HFFc6 (cell line): ENCODE data around the gene NOSIP. TPM values are rescaled to one million over a fixed set of nuclear protein-coding genes. Genes with fewer than 3 reads are reported as not detected.

Source experiments
- DNase-seq: peaks from one replicate; pipeline ENCODE4 v3.0.0-alpha.2; 2018
- H3K27ac Mint-ChIP-seq: 2 replicates; pipeline ENCODE4 v1.8.0; 2020; ENCODE audit warnings: mild to moderate bottlenecking, mixed read lengths
- H3K27me3 Mint-ChIP-seq: 2 replicates; pipeline ENCODE4 v1.8.0; 2021; ENCODE audit warnings: mild to moderate bottlenecking, moderate library complexity, mixed read lengths; ENCODE audit not compliant: insufficient read depth
- H3K36me3 Mint-ChIP-seq: 2 replicates; pipeline ENCODE4 v1.8.0; 2021; ENCODE audit warnings: low read depth, mixed read lengths
- H3K4me1 Mint-ChIP-seq: 2 replicates; pipeline ENCODE4 v1.8.0; 2020; ENCODE audit warnings: low read depth, mixed read lengths
- H3K4me3 Mint-ChIP-seq: 2 replicates; pipeline ENCODE4 v1.8.0; 2020; ENCODE audit warnings: mild to moderate bottlenecking, moderate library complexity, mixed read lengths
- H3K9me3 Mint-ChIP-seq: 2 replicates; pipeline ENCODE4 v1.8.0; 2020; ENCODE audit warnings: mild to moderate bottlenecking, mixed read lengths
- CTCF ChIP-seq: fragments of 200-600 bp; sonication (generic); IDR thresholded peaks from 2 replicates; pipeline ENCODE4 v1.5.0; 2021; ENCODE audit warnings: antibody characterized with exemption, mild to moderate bottlenecking
- total RNA-seq, 6 experiments: library from RNA; stranded (reverse); fragmentation: NEBNext Ultra II Directional; extraction: Animal tissue kit (Norgen Biotek cat#: 25700); gene quantifications; 2 replicates in 1 of 6; 3 replicates in 5 of 6; pipeline ENCODE4 v1.2.3, GENCODE V29; 2021

The NOSIP gene
- total RNA-seq, 6 experiments from 2014 or later = 66.0 to 79.7 (median 72.4) TPM

GRCh38 chr19:49579193-49579592 lies 1.2 kb downstream of the NOSIP start:
- no peak for TF ChIP-seq CTCF
- Mint-ChIP-seq H3K4me3 (peak overlapping the region; percentile 99), H3K36me3 (no peaks in the 10 kb centered on the region), H3K27ac (peak overlapping the region; percentile 88), H3K4me1 (peaks cover 21% of the 10 kb centered on the region), H3K27me3 (no peaks in the 10 kb centered on the region; the same call in 1 of the 2 replicates), H3K9me3 (no peaks in the 10 kb centered on the region)
- DNase-seq = no peak

GRCh38 chr19:49574206-49574755 lies 6.1 kb downstream of the NOSIP start:
- DNase-seq = no peak
- Mint-ChIP-seq H3K27me3 (no peaks in the 10 kb centered on the region; the same call in 1 of the 2 replicates), H3K9me3 (no peaks in the 10 kb centered on the region), H3K36me3 (no peaks in the 10 kb centered on the region; the same call in 1 of the 2 replicates), H3K4me3 (no peak overlapping the region), H3K27ac (peak overlapping the region; percentile 36; the same call in 1 of the 2 replicates), H3K4me1 (peaks cover 26% of the 10 kb centered on the region)
- TF ChIP-seq CTCF = no peak

GRCh38 chr19:49573425-49573824 lies 6.9 kb downstream of the NOSIP start:
- DNase-seq = no peak
- no peaks in the 10 kb centered on the region; the same call in 1 of the 2 replicates for H3K27me3 Mint-ChIP-seq
- peaks cover 21% of the 10 kb centered on the region for H3K4me1 Mint-ChIP-seq
- H3K4me3 Mint-ChIP-seq = no peak overlapping the region
- H3K36me3 Mint-ChIP-seq = no peaks in the 10 kb centered on the region; the same call in 1 of the 2 replicates
- no peak for TF ChIP-seq CTCF
- peak overlapping the region; percentile 28 for H3K27ac Mint-ChIP-seq
- H3K9me3 Mint-ChIP-seq = no peaks in the 10 kb centered on the region

GRCh38 chr19:49573009-49573408 lies 7.3 kb downstream of the NOSIP start:
- Mint-ChIP-seq H3K36me3 (no peaks in the 10 kb centered on the region; the same call in 1 of the 2 replicates), H3K4me3 (no peak overlapping the region), H3K27ac (peak overlapping the region; percentile 28; the same call in 1 of the 2 replicates), H3K4me1 (peaks cover 26% of the 10 kb centered on the region), H3K27me3 (no peaks in the 10 kb centered on the region; the same call in 1 of the 2 replicates), H3K9me3 (no peaks in the 10 kb centered on the region)
- TF ChIP-seq CTCF = no peak
- DNase-seq = no peak

- Mint-ChIP-seq H3K27ac (no peak overlapping the region), H3K4me1 (peaks cover 30% of the 10 kb centered on the region), H3K9me3 (no peaks in the 10 kb centered on the region), H3K4me3 (no peak overlapping the region), H3K27me3 (no peaks in the 10 kb centered on the region; the same call in 1 of the 2 replicates), H3K36me3 (no peaks in the 10 kb centered on the region; the same call in 1 of the 2 replicates)
- TF ChIP-seq CTCF = no peak; the same call in 1 of the 2 replicates
- DNase-seq = no peak
Observed at GRCh38 chr19:49570997-49571676, 9.2 kb downstream of the NOSIP start.
